BJ (cell line): ENCODE data around the gene GJB6. TPM values are rescaled to one million over a fixed set of nuclear protein-coding genes. Genes with fewer than 3 reads are reported as not detected.

Experiments
- CTCF ChIA-PET: fragments of 350-600 bp; formaldehyde crosslinking; extraction: SDS; loops from one replicate; lab custom pipeline; 2021; ENCODE audit warnings: antibody characterized with exemption, inconsistent platforms; lab: Yijun Ruan, JAX
- POLR2A ChIA-PET: fragments of 300-600 bp; sonication (Branson Sonifier 250); formaldehyde crosslinking; extraction: SDS; loops from one replicate; lab custom pipeline; 2021; ENCODE audit warnings: antibody characterized with exemption; lab: Charles Lee
- DNase-seq: peaks from one replicate; pipeline ENCODE4 v3.0.0-alpha.2; 2011; ENCODE audit warnings: low read depth
- H3K27me3 ChIP-seq: 2 replicates; pipeline ENCODE4 v1.6.0; 2011; ENCODE audit warnings: low read length; ENCODE audit not compliant: control insufficient read depth, insufficient read depth
- H3K36me3 ChIP-seq: 2 replicates; pipeline ENCODE4 v1.5.1; 2011; ENCODE audit warnings: low read length; ENCODE audit not compliant: control insufficient read depth, insufficient read depth
- H3K4me3 ChIP-seq: 2 replicates; pipeline ENCODE4 v1.5.1; 2011; ENCODE audit warnings: low read depth, mild to moderate bottlenecking, control low read depth, low read length
- CTCF ChIP-seq: IDR thresholded peaks from 2 replicates; pipeline ENCODE4 v1.5.1; 2011; ENCODE audit warnings: low read depth, mild to moderate bottlenecking, control low read depth, inconsistent platforms, low read length, moderate library complexity; ENCODE audit not compliant: insufficient read depth
- polyA plus RNA-seq: library from polyadenylated mRNA; depleted of rRNA; stranded (reverse); fragments of >200 nt; gene quantifications from 2 replicates; pipeline ENCODE4 v1.2.3, GENCODE V29; 2011

The GJB6 gene
- polyA plus RNA-seq, 1 experiment = not detected

- Histone ChIP-seq H3K36me3 (no peaks in the 10 kb centered on the region), H3K27me3 (peaks cover 1% of the 10 kb centered on the region; the same call in 1 of the 2 replicates), H3K4me3 (no peak overlapping the region)
- ChIA-PET CTCF (no interaction called here), POLR2A (no interaction called here)
- no peak for TF ChIP-seq CTCF
- no peak for DNase-seq
These were observed 39.3 kb upstream of the GJB6 start for GRCh38 chr13:20271441-20271840.

GRCh38 chr13:20270163-20270865 is 38.2 kb upstream of the GJB6 start:
- CTCF ChIA-PET = no interaction called here
- no peak for TF ChIP-seq CTCF
- Histone ChIP-seq H3K36me3 (no peaks in the 10 kb centered on the region), H3K27me3 (peaks cover 1% of the 10 kb centered on the region; the same call in 1 of the 2 replicates), H3K4me3 (no peak overlapping the region)
- POLR2A ChIA-PET = no interaction called here
- DNase-seq = no peak

- DNase-seq = no peak
- H3K4me3 ChIP-seq = no peak overlapping the region
- CTCF ChIA-PET = no interaction called here
- POLR2A ChIA-PET = no interaction called here
- H3K27me3 ChIP-seq = no peaks in the 10 kb centered on the region; the same call in 1 of the 2 replicates
- no peak for TF ChIP-seq CTCF
- H3K36me3 ChIP-seq = no peaks in the 10 kb centered on the region
These were observed 32.3 kb upstream of the GJB6 start for GRCh38 chr13:20264271-20265018.

DNA sequence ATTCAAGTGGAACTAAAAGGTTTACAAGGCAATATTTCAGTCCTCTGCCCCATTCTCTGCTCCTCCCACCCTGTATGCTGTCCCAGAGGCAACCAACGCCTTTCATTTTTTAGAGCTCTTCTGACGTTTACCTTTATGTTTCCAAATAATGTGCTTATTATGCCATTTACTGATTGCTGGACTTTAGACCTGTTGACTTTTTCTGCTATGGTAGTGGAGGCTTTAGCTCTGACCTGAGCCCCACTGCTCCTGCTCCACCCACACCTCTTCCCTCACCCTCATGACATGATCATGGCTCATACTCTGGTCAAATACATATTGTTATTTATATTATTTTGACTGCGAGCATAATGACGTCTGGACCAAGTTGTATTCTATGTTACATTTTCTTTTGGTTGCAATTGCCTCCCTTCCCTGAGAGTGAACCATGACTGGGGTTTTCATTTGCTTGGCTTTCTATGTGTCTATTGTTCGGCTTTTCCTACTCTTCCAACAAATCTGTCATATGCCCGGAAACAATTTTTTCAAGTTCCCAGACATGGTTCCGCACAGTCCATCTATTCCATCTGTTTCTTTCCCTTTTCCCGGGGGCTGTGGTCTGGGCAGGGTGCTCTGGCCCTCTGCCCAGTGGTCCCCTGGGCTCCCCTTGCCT is 31.4 kb upstream of the GJB6 start:
- Histone ChIP-seq H3K27me3 (no peaks in the 10 kb centered on the region; the same call in 1 of the 2 replicates), H3K36me3 (no peaks in the 10 kb centered on the region), H3K4me3 (no peak overlapping the region)
- ChIA-PET POLR2A (no interaction called here), CTCF (no interaction called here)
- TF ChIP-seq CTCF = no peak
- no peak for DNase-seq

DNA sequence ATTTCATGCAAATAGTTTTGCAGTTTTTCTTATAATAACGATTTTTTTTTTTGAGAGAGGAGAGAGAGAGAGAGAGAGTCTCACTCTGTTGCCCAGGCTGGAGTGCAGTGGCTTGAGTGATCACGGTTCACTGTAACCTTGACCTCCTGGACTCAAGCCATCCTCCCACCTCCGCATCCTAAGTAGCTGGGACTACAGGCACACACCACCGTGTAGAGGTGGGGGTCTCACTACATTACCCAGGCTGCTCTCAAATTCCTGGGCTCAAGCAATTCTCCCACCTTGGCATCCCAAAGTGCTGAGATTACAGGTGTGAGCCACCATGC is 26.8 kb upstream of the GJB6 start:
- no peaks in the 10 kb centered on the region; the same call in 1 of the 2 replicates for H3K27me3 ChIP-seq
- H3K4me3 ChIP-seq = no peak overlapping the region
- TF ChIP-seq CTCF = no peak
- CTCF ChIA-PET = no interaction called here
- no peak for DNase-seq
- POLR2A ChIA-PET = no interaction called here
- H3K36me3 ChIP-seq = no peaks in the 10 kb centered on the region
